GM21528 (cell line): ENCODE results near the gene NME7.
A peak's percentile ranks its signal among the peaks of the same experiment; 100 is the strongest.
"Not testable (repeated sequence)": the region's sequence is repeated elsewhere in the genome, so short reads cannot be mapped to it uniquely, and the experiment has no call there.

Experiments
- ATAC-seq: cut with Tn5 transposase; IDR thresholded peaks from one replicate; pipeline ENCODE4 v1.9.1; 2021; ENCODE audit warnings: mild to moderate bottlenecking, moderate library complexity; ENCODE audit not compliant: unreplicated experiment, low FRiP score

Gene NME7

DNA sequence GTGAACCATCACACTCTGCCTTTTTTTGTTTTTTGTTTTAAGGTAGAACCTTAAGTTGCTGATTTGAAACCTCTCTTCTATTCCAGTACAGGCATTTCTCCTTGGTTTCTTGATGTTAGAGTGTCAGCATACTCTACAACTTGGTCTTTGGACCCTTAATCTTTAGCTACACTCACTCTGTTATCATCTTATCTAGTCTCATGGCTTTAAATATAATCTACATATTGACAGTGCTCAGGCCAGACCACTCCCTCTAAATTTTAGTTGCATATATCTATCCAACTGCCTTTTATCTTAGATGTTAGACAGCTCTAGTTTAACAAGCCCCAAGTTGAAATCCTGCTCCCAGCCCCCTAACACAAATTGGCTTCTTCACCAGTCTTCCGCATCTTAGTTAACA, 22.1 kb downstream of the NME7 start:
- no peak for ATAC-seq

DNA sequence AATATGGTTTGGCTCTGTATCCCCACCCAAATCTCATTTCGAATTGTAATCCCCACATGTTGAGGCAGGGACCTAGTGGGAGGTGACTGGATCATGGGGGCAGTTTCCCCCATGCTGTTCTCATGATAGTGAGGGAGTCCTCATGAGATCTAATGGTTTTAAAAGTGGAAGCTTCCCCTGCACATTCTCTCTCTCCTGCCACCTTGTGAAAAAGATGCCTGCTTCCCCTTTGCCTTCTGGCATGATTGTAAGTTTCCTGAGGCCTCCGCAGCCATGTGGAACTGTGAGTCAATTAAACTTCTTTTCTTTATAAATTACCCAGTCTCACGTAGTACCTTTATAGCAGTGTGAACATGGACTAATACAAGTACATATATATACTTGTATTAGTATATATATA, 25.5 kb downstream of the NME7 start:
- ATAC-seq = not testable (repeated sequence)

- no peak for ATAC-seq
Measured at GRCh38 chr1:169340882-169341281, 26.7 kb downstream of the NME7 start.

DNA sequence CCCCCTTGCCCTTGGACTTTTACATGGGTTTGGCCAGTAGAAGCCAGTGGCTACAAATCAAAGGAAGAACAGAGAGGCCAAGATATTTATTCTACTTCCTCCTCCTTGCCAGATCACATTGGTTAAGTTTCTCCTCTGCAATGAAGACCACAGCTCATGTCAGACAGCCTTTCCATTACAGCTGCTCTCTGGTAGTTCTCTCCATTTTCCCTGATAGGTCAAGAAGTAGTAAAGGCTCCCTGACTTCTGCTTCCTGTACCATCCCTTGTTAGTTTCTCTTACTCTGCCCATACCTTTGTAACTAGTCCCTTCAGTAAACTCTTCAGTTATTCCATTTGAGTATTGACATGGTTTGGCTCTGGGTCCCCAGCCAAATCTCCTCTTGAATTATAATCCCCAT, 27.8 kb downstream of the NME7 start:
- ATAC-seq = no peak

DNA sequence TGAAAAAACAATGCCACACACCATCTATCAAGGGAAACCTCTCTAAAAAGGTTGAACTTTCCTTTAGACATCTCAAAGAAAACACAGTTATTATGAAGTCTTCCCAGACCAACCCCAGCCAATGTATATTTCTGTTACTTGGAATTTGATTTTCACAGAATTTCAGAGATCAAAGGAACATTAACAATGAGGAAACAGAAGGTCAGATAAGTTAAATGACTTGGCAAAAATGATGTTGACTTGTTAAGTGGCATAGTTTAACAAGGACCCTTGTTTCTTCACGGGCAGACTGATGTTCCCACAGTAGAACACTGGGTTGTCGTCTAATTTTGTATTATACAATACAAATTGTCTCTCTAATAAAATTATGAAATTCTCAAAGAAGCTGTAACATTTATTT, 29.0 kb downstream of the NME7 start:
- no peak for ATAC-seq

DNA sequence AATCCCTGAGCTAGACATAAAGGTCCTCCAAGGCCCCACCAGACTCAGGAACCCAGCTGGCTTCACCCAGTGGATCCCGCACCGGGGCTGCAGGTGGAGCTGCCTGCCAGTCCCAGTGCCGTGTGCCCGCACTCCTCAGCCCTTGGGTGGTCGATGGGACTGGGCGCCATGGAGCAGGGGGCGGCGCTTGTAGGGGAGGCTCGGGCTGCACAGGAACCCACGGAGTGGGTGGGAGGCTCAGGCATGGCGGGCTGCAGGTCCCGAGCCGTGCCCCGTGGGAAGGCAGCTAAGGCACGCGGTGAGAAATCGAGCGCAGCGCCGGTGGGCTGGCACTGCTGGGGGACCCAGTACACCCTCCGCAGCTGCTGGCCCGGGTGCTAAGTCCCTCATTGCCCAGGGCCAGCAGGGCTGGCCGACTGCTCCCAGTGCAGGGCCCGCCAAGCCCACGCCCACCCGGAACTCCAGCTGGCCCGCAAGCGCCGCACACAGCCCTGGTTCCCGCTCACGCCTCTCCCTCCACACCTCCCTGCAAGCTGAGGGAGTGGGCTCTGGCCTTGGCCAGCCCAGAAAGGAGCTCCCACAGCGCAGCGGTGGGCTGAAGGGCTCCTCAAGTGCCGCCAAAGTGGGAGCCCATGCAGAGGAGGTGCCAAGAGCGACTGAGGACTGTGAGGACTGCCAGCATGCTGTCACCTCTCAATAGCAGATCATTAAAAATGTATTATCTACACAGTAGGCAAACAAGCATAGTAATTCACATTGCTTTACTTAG, 30.5 kb downstream of the NME7 start:
- ATAC-seq = not testable (repeated sequence)

DNA sequence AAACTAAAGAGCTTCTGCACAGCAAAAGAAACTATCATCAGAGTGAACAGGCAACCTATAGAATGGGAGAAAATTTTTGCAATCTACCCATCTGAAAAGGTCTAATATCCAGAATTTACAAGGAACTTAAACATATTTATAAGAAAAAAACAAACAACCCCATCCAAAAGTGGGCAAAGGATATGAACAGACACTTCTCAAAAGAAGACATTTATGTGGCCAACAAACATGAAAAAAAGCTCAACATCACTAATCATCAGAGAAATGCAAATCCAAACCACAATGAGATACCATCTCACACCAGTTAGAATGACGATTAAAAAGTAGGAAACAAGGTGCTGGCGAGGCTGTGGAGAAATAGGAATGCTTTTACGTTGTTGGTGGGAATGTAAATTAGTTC, 32.9 kb downstream of the NME7 start:
- ATAC-seq = not testable (repeated sequence)

DNA sequence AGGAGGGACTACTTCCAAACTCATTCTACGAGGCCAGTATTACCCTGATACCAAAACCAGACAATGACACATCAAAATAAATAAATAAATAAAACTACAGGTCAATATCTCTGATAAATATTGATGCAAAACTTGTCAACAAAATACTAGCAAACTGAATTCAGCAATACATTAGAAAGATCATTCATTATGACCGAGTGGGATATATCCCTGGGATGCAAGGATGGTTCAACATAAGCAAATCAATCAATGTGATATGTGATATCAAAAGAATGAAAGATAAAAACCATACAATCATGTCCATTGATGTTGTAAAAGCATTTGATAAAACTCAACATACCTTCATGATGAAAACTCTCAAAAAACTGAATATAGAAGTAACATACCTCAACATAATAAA, 36.7 kb downstream of the NME7 start:
- no peak for ATAC-seq

DNA sequence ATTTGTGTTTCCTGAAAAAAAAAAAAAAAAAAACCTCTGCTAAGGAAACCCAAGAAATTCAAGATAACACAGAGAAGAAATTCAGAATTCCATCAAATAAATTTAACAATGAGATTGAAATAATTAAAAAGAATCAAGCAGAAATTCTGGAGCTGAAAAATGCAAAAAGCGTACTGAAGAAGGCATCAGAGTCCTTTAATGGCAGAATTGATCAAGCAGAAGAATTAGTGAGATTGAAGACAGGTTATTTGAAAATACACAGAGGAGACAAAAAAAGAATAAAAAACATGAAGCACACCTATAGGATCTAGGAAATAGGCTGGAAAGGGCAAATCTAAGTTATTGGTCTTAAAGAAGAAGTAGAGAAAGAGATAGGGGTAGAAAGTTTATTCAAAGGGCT, 38.2 kb downstream of the NME7 start:
- ATAC-seq = no peak

DNA sequence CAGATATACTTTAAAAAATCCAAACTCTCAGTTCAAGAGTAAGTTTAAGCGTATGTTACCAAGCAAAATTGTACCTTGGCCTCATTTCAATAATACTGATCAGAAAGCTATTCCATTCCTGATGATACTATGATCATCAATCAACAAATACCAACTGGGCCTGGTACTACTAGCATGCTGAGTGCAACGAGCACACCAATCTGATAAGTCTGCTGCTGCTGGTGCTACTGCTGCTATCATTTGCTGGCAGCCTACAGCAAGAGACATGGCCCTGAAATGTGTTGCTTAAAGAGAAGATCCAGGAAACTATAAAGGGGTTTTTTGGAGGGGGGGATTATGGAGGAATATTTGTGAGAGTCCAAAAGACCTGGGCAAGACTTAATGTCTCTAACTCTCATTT, 39.7 kb downstream of the NME7 start:
- no peak for ATAC-seq

GRCh38 chr1:169326956-169327268, 40.7 kb downstream of the NME7 start:
- peak; percentile 87 for ATAC-seq

- ATAC-seq = peak; percentile 26
Measured at GRCh38 chr1:169326261-169326955, 41.2 kb downstream of the NME7 start.

DNA sequence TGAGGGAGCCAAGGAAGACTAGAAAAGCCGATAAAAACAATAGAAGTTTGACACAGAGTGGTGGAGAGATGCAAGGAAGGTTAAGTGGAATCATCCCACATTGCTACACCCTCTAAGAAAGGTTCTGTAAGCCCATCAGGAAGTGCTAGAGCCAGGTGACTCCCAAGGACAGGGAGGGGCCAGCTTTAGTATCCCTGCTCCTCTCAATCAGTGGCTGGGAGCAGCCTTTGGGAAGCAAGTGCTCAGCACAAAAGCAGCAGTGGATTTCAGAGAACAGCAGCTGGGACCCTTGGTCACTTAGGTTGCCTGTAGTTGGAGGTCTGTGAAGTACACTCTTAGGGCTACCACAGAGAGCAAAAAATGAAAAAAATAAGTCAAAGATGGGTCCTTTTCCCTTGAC, 42.5 kb downstream of the NME7 start:
- no peak for ATAC-seq

- ATAC-seq = no peak
Measured at GRCh38 chr1:169322138-169322537, 45.5 kb downstream of the NME7 start.

DNA sequence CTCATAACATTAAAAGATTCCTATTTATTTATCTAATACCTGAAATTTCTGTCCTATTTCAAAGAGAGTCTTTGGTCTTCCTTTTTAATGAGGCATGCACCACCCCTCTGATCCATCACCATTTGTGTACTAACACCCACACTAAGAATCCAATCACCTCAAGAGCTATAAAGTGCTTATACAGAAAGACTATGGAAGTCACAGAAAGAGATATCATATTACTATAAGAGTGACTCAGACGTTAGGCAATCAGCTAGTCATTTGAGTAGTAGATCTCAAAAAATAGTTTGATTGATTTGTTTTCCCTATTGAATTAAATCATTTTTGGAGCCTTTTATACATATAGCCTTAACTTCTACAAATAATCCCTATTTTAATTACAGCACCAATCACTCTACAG, 46.1 kb downstream of the NME7 start:
- ATAC-seq = no peak

DNA sequence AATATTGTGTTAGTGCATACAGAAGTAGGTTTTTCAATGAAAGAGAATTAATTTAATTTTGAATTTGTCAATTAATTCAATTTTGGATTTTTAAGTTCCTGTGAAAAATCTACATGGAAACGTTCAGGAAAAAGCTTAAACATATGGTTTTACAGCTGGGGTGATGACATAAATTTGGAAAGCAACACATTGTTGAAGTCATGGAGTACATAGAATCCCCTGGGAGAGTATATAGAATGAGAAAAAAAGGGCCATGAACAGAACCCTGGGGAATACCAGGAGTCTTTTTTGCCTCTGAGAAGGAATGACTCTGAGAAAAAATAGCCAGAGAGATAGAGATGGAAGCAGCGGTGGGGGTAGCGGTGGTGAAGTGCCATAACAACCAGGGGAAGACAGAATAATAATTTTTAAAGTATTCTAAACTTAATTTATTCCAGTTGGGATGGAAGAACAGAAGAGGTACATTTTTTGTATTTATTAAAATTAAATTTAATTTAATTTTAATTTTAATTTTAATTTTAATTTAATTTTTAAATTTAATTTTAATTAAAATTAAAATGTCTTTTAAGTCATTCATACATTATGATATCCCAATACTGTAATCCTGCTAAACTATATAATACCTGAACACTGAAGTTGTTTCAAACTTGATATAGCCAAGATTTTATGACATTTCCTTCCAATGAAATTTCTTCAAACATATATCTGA, 48.9 kb downstream of the NME7 start:
- ATAC-seq = no peak

GRCh38 chr1:169316556-169316955, 51.0 kb downstream of the NME7 start:
- no peak for ATAC-seq

DNA sequence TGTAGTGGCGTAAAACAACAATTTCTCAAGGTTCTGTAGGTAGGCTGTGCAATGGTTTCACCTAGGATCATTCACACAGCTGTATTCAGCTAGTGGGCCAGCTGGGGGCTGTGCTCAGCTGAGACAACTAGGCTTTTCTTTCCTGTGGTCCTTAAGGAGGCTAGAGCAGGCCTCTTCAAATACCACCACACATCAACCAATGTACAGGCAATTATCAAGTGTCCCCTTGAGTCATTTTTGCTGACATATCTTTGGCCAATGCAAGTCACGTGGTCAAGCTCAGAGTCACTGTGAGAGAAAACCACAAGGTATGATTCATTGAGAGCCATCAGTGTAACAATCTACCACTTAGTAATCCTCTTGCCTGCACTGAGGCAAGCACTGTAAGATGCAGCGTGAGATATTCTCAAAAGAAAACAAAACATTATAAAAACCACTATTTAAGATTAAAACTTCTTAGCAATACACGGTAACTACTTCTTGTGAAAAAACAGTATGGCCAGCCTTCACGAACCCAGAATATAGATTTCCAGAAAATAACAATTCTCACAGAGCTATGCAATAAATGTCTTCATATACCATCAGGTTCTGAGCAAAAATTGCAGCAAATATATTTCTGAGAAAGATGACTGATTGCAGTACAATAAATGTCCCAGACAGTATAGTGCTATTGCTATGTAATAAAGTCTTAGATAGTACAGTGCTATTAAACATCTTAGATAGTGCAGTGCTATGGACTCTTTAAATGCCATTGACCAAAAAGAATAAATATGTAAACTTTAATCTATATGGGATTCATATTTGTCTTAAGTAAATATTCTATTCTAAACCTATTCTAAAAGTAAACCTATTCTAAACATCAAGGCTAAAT, 55.3 kb downstream of the NME7 start:
- ATAC-seq = no peak

- peak; percentile 70 for ATAC-seq
Measured at GRCh38 chr1:169309178-169310166, 58.1 kb downstream of the NME7 start.
